K562 (cell line): ENCODE measurements around the gene ACSBG1. TPM values are rescaled to one million over a fixed set of nuclear protein-coding genes. Genes with fewer than 3 reads are reported as not detected.
A peak's percentile ranks its signal among the peaks of the same experiment; 100 is the strongest.

ENCODE experiments used
- CBFA2T2 ChIP-seq: fragments of 450-650 bp; conservative IDR thresholded peaks from 2 replicates; pipeline ENCODE4 v1.6.1; 2017; ENCODE audit warnings: mild to moderate bottlenecking
- CUX1 ChIP-seq: fragments of 200-800 bp; sonication (Bioruptor generic); IDR thresholded peaks from 2 replicates; pipeline ENCODE4 v1.6.1; 2016; ENCODE audit warnings: missing genetic modification characterization, missing compliant biosample characterization
- DACH1 ChIP-seq: fragments of 450-650 bp; IDR thresholded peaks from 2 replicates; pipeline ENCODE4 v1.6.1; 2018; ENCODE audit not compliant: partially characterized antibody
- EP400 ChIP-seq: fragments of 450-650 bp; IDR thresholded peaks from 2 replicates; pipeline ENCODE4 v1.6.1; 2017; ENCODE audit warnings: antibody characterized with exemption, mild to moderate bottlenecking, moderate library complexity
- EWSR1 ChIP-seq: fragments of 450-650 bp; IDR thresholded peaks from 2 replicates; pipeline ENCODE4 v1.6.1; 2018; ENCODE audit warnings: borderline replicate concordance, mild to moderate bottlenecking, low read depth, moderate library complexity; ENCODE audit not compliant: partially characterized antibody
- EZH2 ChIP-seq: IDR thresholded peaks from 2 replicates; pipeline ENCODE4 v1.6.1; 2012; ENCODE audit warnings: low read depth, mild to moderate bottlenecking, inconsistent platforms, low read length, borderline replicate concordance
- FOXO4 ChIP-seq: fragments of 450-650 bp; formaldehyde crosslinking; IDR thresholded peaks from 2 replicates; pipeline ENCODE4 v1.4.0; 2020; ENCODE audit warnings: mild to moderate bottlenecking, moderate library complexity
- MAFG ChIP-seq: fragments of 450-650 bp; conservative IDR thresholded peaks from 2 replicates; pipeline ENCODE4 v1.6.1; 2016; ENCODE audit warnings: missing genetic modification characterization, missing compliant biosample characterization
- SNRNP70 ChIP-seq: fragments of 200-400 bp; formaldehyde crosslinking; optimal IDR thresholded peaks from 2 replicates; pipeline ENCODE3; 2017; ENCODE audit warnings: low read depth, low read length
- polyA plus RNA-seq, 8 experiments: library from polyadenylated mRNA; depleted of rRNA in 4 of 8; stranded (reverse) in 5 of 8; unstranded in 3 of 8; fragments of >200 nt; fragmentation: Nextera tagmentation in 2 of 8; fragmentation: Illumina TruSeq in 1 of 8; extraction: Ambion mirVana in 2 of 8; extraction: Trizol in 1 of 8; gene quantifications; 2 replicates each; pipeline versions ENCODE4 v1.2.1 to v1.2.3, GENCODE V29; 2011 to 2014; ENCODE audit warnings: inconsistent platforms in 1 of 8, missing spikeins in 1 of 8
- total RNA-seq, 7 experiments: library from RNA; depleted of rRNA in 6 of 7; stranded (reverse); fragments of >200 nt in 6 of 7; fragmentation: Illumina TruSeq in 2 of 7; extraction: Trizol in 2 of 7; gene quantifications; 2 replicates each; pipeline versions ENCODE4 v1.2.1 to v1.2.3, GENCODE V29; 2011 to 2021; ENCODE audit warnings: low replicate concordance in 1 of 7
- TF ChIP-seq, protein P1 (sequence below): sonication (generic); formaldehyde crosslinking; IDR thresholded peaks from 2 replicates; pipeline ENCODE4 v1.8.0; 2023; ENCODE audit warnings: mild to moderate bottlenecking, missing genetic modification reagents
- TF ChIP-seq, protein P2 (sequence below), 2 experiments: fragments of 450-650 bp; conservative IDR thresholded peaks; 2 replicates each; pipeline ENCODE4 v1.6.1; 2017; ENCODE audit warnings: mild to moderate bottlenecking in 2 of 2, moderate library complexity in 2 of 2
- TF ChIP-seq, protein P3 (sequence below): fragments of 450-650 bp; IDR thresholded peaks from 2 replicates; pipeline ENCODE4 v1.6.1; 2016; ENCODE audit warnings: missing biosample characterization, missing genetic modification characterization

Gene ACSBG1
- total and polyA plus RNA-seq, 9 of the 15 experiments (the other 6 are each of a cell fraction or from before 2014, with no cell fraction given): 0.36 to 6.4 (median 2.5) TPM

DNA sequence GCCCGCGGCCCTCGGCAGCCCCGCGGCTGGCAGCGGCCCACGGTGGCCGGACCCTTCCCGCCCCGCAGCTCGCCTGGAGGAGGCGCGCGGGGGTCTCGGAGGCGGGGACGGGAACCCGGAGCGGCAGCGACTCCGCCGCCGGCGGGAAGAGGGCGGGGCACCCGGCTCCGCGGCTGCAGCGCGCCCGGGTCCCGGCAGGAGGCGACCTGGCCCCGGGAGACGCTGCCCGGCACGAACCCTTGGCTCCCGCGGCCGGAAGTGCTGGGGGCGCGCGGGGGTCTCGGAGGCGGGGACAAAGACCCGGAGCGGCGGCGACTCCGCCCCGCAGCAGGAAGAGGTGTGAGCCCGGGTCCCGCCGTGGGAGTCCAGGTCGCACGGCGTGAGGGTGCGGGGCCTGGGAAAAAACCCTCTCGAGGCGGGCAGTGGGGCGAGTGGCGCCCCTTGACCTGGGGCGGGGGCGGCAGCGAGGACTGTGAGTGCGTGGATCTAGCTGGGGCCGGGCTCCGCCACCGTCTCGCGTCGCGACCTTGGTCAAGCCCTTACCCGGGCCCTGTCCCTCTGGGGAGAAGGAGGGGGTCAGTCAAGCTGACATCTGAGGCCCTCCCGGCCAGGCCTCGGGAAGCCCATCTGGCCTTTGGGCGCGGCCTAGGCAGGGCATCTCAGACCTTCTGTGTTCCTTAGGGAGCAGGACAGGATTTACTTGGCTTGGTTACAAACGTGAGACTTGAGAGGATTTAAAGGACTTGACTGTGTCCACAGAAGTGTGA, 102.9 kb downstream of the ACSBG1 start, which contains the start of gene CIB2 (continued):
- TF ChIP-seq, protein P1, sequence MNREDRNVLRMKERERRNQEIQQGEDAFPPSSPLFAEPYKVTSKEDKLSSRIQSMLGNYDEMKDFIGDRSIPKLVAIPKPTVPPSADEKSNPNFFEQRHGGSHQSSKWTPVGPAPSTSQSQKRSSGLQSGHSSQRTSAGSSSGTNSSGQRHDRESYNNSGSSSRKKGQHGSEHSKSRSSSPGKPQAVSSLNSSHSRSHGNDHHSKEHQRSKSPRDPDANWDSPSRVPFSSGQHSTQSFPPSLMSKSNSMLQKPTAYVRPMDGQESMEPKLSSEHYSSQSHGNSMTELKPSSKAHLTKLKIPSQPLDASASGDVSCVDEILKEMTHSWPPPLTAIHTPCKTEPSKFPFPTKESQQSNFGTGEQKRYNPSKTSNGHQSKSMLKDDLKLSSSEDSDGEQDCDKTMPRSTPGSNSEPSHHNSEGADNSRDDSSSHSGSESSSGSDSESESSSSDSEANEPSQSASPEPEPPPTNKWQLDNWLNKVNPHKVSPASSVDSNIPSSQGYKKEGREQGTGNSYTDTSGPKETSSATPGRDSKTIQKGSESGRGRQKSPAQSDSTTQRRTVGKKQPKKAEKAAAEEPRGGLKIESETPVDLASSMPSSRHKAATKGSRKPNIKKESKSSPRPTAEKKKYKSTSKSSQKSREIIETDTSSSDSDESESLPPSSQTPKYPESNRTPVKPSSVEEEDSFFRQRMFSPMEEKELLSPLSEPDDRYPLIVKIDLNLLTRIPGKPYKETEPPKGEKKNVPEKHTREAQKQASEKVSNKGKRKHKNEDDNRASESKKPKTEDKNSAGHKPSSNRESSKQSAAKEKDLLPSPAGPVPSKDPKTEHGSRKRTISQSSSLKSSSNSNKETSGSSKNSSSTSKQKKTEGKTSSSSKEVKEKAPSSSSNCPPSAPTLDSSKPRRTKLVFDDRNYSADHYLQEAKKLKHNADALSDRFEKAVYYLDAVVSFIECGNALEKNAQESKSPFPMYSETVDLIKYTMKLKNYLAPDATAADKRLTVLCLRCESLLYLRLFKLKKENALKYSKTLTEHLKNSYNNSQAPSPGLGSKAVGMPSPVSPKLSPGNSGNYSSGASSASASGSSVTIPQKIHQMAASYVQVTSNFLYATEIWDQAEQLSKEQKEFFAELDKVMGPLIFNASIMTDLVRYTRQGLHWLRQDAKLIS (CRISPR knock-in tag): peak; percentile 76; the same call in 1 of the 2 replicates
- TF ChIP-seq CUX1 (CRISPR knock-in tag): no peak
- no peak for TF ChIP-seq DACH1
- no peak for TF ChIP-seq CBFA2T2
- no peak for TF ChIP-seq EWSR1
- no peak for TF ChIP-seq SNRNP70
- no peak for TF ChIP-seq MAFG (tag)
- TF ChIP-seq EZH2: no peak
- TF ChIP-seq, protein P2, sequence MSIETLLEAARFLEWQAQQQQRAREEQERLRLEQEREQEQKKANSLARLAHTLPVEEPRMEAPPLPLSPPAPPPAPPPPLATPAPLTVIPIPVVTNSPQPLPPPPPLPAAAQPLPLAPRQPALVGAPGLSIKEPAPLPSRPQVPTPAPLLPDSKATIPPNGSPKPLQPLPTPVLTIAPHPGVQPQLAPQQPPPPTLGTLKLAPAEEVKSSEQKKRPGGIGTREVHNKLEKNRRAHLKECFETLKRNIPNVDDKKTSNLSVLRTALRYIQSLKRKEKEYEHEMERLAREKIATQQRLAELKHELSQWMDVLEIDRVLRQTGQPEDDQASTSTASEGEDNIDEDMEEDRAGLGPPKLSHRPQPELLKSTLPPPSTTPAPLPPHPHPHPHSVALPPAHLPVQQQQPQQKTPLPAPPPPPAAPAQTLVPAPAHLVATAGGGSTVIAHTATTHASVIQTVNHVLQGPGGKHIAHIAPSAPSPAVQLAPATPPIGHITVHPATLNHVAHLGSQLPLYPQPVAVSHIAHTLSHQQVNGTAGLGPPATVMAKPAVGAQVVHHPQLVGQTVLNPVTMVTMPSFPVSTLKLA (conservative IDR thresholded peaks at IDR 0.05): peak in 1 of 2 experiments; percentile 33; a peak in 1 of 4 replicates
- TF ChIP-seq, protein P3, sequence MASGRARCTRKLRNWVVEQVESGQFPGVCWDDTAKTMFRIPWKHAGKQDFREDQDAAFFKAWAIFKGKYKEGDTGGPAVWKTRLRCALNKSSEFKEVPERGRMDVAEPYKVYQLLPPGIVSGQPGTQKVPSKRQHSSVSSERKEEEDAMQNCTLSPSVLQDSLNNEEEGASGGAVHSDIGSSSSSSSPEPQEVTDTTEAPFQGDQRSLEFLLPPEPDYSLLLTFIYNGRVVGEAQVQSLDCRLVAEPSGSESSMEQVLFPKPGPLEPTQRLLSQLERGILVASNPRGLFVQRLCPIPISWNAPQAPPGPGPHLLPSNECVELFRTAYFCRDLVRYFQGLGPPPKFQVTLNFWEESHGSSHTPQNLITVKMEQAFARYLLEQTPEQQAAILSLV (tag): no peak
- peak; percentile 32; the same call in 1 of the 2 replicates for TF ChIP-seq FOXO4 (CRISPR knock-in tag)
- no peak; the same call in 1 of the 2 replicates for TF ChIP-seq EP400
